Cardiac fibroblast (primary cell): Measurements from ENCODE around the gene SLC22A7.
A peak's percentile ranks its signal among the peaks of the same experiment; 100 is the strongest.

Experiments used
- DNase-seq, 2 donors: peaks; one replicate each; pipeline versions ENCODE4 v3.0.0 to v3.0.0-alpha.2; 2010; ENCODE audit warnings: low read depth in 2 of 2
- H3K4me3 ChIP-seq, 2 donors: replicated peaks in 1 of 2; 1 replicate in 1 of 2; 2 replicates in 1 of 2; pipeline ENCODE4 v1.5.1; 2011; ENCODE audit warnings: low read depth in 2 of 2, low read length in 2 of 2, mild to moderate bottlenecking in 2 of 2, moderate library complexity in 1 of 2
- TF ChIP-seq, protein P1 (sequence below): IDR thresholded peaks from one replicate; pipeline ENCODE4 v1.5.1; 2011; ENCODE audit warnings: low read depth, mild to moderate bottlenecking, low read length, inconsistent platforms

Gene SLC22A7

DNA sequence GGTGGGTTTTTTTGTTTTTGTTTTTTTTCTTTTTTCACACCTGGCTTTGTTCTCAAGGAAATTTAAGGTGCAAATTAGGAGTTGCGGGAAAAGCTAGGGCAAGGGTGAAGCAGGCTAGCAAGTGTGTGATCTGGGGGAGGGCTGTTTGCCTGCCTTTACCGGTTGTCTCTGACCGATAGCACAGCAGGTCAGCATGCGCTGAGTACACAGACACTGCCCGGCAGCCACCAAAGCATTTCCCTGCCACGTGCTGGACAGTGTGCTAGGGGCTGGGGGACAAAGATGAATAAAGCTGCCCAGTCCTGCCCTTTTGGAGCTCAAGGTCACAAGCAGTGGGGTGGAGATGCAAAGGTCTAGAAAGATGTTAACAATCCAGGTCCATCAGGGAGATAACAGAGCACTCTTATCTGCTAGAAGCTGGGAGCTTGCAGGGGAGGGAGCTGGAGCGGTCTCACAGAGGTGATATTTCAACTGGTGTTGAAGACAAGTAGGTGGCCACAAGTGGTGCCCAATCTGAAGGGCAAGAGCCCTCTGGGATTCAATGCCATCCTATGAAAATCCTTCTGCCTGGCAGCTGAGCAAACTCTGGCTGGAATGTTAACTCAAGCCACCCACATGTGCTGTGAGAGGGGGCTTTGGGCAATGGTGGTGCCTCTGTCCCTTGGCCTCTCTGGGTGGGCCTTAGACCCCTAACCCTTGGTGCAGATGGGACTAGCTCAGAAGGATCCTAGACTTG, 30.3 kb upstream of the SLC22A7 start:
- DNase-seq = no peak
- TF ChIP-seq, protein P1, sequence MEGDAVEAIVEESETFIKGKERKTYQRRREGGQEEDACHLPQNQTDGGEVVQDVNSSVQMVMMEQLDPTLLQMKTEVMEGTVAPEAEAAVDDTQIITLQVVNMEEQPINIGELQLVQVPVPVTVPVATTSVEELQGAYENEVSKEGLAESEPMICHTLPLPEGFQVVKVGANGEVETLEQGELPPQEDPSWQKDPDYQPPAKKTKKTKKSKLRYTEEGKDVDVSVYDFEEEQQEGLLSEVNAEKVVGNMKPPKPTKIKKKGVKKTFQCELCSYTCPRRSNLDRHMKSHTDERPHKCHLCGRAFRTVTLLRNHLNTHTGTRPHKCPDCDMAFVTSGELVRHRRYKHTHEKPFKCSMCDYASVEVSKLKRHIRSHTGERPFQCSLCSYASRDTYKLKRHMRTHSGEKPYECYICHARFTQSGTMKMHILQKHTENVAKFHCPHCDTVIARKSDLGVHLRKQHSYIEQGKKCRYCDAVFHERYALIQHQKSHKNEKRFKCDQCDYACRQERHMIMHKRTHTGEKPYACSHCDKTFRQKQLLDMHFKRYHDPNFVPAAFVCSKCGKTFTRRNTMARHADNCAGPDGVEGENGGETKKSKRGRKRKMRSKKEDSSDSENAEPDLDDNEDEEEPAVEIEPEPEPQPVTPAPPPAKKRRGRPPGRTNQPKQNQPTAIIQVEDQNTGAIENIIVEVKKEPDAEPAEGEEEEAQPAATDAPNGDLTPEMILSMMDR = no peak
- no peak overlapping the region for H3K4me3 ChIP-seq

DNA sequence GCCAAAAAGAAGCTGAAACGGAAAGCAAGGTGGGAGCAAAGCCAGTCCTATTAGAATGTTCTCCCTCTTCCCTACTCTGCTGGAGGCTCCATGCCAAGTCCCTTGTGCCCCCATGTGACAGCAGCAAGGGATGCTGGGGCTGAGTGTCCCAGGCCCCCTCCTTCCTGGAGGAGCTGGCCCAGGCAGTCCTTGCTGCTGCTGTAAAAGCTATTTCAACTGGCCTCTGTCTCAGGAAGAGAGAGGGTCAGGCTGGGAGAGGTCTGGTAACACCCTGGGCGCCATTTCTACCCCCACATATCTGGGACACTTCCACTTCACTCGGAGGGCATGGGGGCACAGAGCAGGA, 29.7 kb upstream of the SLC22A7 start:
- TF ChIP-seq, protein P1 = no peak
- H3K4me3 ChIP-seq = no peak overlapping the region
- DNase-seq = no peak

DNA sequence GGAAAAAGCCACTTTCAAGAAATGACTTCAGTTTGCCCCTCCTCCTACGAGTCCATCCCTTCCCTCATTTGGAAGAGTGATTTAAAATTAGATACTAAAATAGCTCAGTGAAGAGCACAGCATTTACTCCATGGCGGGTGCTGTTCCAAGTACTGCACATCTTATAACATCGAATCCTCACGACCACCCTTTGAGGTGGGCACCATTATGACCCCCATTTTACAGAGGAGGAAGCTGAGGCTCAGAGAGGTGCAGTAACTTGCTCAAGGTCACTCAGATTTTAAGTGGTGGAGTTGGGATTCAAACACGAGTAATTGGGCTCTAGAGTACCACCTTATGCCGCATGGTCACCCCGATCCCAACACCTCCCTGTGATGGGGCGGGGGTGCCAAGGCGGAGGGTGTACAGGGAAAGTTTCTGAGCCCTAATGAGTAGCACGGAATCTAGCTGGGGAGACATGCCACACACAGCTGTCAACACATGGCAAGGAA, 29.2 kb upstream of the SLC22A7 start:
- no peak overlapping the region for H3K4me3 ChIP-seq
- TF ChIP-seq, protein P1 = no peak

DNA sequence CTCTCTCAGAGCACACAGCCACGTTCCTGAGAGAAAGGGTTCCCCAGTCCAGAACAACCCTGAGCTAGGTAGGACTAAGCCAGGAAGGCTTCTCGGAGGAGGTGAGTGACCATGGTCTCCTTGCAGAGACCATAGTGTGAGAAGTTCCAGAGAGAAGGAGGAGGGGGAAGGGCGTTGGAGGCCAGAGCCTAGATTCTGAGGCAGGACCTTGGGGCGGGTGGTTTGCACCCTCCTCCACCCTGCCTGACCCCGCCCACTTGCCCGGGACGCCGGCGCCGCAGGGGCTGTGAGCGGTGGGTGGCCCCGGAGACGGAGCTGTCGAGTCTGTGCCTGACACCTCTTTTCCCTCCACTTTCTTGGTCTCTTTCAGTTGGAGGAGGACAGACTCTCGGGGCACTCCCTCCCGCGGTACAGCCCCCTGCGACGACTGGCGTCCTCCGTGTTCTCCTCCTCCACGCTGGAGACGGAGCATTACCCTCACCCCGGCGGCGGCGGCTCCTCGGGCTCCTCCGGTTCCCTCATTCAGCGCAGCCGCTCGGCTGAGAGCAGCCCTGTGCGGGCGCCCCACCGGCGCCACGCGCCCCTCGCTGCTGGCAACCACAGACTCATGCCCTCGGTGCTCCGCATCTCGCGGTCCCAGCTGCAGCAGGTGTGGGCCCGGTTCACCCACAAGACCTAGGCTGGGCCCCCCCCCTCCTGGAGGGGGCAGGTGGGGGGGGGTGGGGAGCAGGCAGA, 28.6 kb upstream of the SLC22A7 start:
- H3K4me3 ChIP-seq = peak overlapping the region; percentile 16 to 21
- DNase-seq = no peak
- TF ChIP-seq, protein P1 = no peak

More for the DNA sequence above, 29.2 kb upstream of the SLC22A7 start:
- no peak for DNase-seq

DNA sequence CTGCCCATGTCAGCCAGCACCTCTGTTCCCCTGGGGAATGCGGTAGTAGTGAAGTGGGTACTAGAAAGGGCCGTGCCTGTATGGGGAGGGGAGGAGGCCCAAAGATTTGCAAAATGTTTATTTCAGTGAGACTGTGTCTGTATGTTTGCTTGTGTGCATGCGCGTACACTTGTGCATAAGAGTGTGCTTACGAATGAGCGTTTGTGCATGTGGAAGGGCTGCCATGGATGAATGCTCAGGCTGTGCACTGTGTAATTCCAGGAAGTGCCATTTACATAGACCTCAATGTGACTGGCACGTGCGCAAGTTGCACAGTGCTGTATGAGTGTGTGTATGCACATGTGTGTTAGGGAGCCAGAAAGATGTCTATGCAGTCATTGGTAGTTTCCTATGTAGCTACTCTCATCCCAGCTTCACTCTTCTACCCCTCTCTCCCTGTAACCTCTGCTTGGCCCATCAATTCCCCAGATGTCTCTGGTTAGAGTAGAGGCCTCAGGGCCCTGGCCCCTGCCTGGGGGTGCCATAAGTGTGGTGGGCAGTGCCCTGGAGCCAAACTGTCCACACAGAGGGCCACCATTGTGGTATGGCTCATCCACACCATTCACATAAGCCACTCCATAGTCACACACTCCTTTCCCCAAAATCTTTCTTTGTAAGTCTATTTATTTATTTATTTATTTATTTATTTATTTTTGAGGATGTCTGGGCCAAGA, 26.8 kb upstream of the SLC22A7 start:
- H3K4me3 ChIP-seq = no peak overlapping the region
- TF ChIP-seq, protein P1 = no peak
- no peak for DNase-seq

DNA sequence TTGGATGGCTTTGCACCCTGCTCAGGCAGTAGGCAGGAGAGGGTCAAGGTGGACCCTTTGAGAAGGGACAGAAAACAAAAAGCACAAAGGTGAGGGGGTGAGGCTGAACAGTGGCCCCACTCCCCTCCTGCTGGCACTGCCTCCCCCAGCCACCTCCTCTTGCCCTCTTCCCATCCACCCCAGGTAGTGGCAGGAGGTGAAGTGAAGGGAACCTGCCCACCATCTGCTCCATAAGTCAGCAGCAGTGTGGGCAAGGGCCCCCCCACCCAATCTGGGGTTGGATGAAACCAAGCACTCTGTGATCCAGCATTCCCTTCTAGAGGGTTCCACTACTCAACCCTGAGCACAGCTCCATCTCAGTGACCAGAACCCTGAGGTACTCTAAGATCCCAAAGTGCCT, 26.1 kb upstream of the SLC22A7 start:
- no peak overlapping the region for H3K4me3 ChIP-seq
- DNase-seq = no peak
- TF ChIP-seq, protein P1 = no peak
